ENCODE data around the gene CDK8. TPM values are rescaled to one million over a fixed set of nuclear protein-coding genes. Genes with fewer than 3 reads are reported as not detected.
A peak's percentile ranks its signal among the peaks of the same experiment; 100 is the strongest.

CDK8 gene
- total and polyA plus RNA-seq, 9 of the 15 experiments (the other 6 are each of a cell fraction or from before 2014, with no cell fraction given): 11.3 to 33.7 (median 20.3) TPM

- WGBS (ENCODE audit: insufficient coverage, low coverage, missing lambda C conversion rate): under 1% methylated on average over 39 of the region's 67 CpGs
- peaks cover 37% of the 10 kb centered on the region for H3K36me3 ChIP-seq (ENCODE audit: control insufficient read depth, insufficient read depth, low read length)
- H3K79me2 ChIP-seq (ENCODE audit: control insufficient read depth, insufficient read depth, low read length): peaks cover 28% of the 10 kb centered on the region
- ChIA-PET CTCF (ENCODE audit: low intra/inter-chr PET ratio) (no interaction called here), POLR2A (interaction anchor here (0.5 to 1.5 kb wide), 9 partner anchors 9 to 155 kb away, joined by 3 to 7 read pairs (median 3); no protein-coding TSS in a partner anchor)
- H4K20me1 ChIP-seq (replicated peaks; ENCODE audit: control insufficient read depth, insufficient read depth, low read length): no peaks in the 10 kb centered on the region
- H3K4me2 ChIP-seq (ENCODE audit: insufficient read depth, low read length): peak within 1 kb of the TSS; percentile 91
- DNase-seq (ENCODE audit: extremely low read depth in 1 of 4, low spot score in 3 of 4) (peak; percentile 93 to 97 (median 95)), FAIRE-seq (peak; percentile 99), ATAC-seq (peak; percentile 98)
- peaks cover 4 to 20% of the 10 kb centered on the region in 2 experiments; a peak in 3 of 5 replicates for H3K4me1 ChIP-seq (replicated peaks in 1 of 2; ENCODE audit: control insufficient read depth in 2 of 2, insufficient read depth in 2 of 2, low read length in 2 of 2)
- H3K27ac ChIP-seq (ENCODE audit: extremely low read depth, low read depth, low read length): peak within 1 kb of the TSS; percentile 91
- intact Hi-C loops (cut with micrococcal nuclease) (loop anchor here (2.0 kb wide), 2 partner anchors 25 to 33 kb away; partner anchors contain the start of gene CDK8), in situ Hi-C loops (cut with MboI) (no loop called here)
- no peaks in the 10 kb centered on the region for H3K27me3 ChIP-seq (ENCODE audit: control insufficient read depth in 2 of 2, insufficient read depth in 2 of 2, low read length in 2 of 2)
- TSS peak; percentile 89 for BruUV-seq (replicated peaks)
- peak within 1 kb of the TSS; percentile 90 to 96 for H3K9ac ChIP-seq (ENCODE audit: insufficient read depth in 1 of 2, low read depth in 2 of 2, low read length in 2 of 2)
- no peaks in the 10 kb centered on the region for H3K9me1 ChIP-seq (ENCODE audit: control insufficient read depth, insufficient read depth, low read length)
- H2AFZ ChIP-seq (ENCODE audit: low read depth, low read length): peak within 1 kb of the TSS; percentile 97
- no peaks in the 10 kb centered on the region for H3K9me3 ChIP-seq (replicated peaks; ENCODE audit: control insufficient read depth, insufficient read depth, low read depth, low read length)
- peak within 1 kb of the TSS; percentile 73 for H3K4me3 ChIP-seq
- TF ChIP-seq EP300 (IDR thresholded peaks at IDR 0.05; ENCODE audit: low read length) (peak; percentile 30; the same call in 1 of the 2 replicates), SIN3B (IDR thresholded peaks at IDR 0.05; ENCODE audit: low read depth) (peak; percentile 74; the same call in 1 of the 2 replicates), SNRNP70 (optimal IDR thresholded peaks at IDR 0.05; ENCODE audit: low read depth, low read length) (no peak), RBM25 (IDR thresholded peaks at IDR 0.05; ENCODE audit: low read depth, low read length, severe bottlenecking) (peak; percentile 93), KHSRP (IDR thresholded peaks at IDR 0.05) (no peak), POLR2H (tag; IDR thresholded peaks at IDR 0.05; ENCODE audit: low read depth) (peak; percentile 55; the same call in 1 of the 2 replicates), CTBP1 (IDR thresholded peaks at IDR 0.05; ENCODE audit: borderline replicate concordance) (peak; percentile 44; the same call in 1 of the 2 replicates), ZNF140 (CRISPR knock-in tag; IDR thresholded peaks at IDR 0.05) (no peak), JUNB (CRISPR knock-in tag; conservative IDR thresholded peaks at IDR 0.05) (no peak; the same call in 1 of the 2 replicates), GABPA (tag; conservative IDR thresholded peaks at IDR 0.05; ENCODE audit: low read depth) (peak; percentile 91), NCOR1 (IDR thresholded peaks at IDR 0.05) (no peak), XRCC5 (IDR thresholded peaks at IDR 0.05; ENCODE audit: low read depth, low read length) (peak; percentile 88), NFYB (IDR thresholded peaks at IDR 0.05; ENCODE audit: extremely low read depth, insufficient read length) (peak; percentile 100), ZNF23 (CRISPR knock-in tag; IDR thresholded peaks at IDR 0.05) (no peak)
- TF ChIP-seq, protein P1, sequence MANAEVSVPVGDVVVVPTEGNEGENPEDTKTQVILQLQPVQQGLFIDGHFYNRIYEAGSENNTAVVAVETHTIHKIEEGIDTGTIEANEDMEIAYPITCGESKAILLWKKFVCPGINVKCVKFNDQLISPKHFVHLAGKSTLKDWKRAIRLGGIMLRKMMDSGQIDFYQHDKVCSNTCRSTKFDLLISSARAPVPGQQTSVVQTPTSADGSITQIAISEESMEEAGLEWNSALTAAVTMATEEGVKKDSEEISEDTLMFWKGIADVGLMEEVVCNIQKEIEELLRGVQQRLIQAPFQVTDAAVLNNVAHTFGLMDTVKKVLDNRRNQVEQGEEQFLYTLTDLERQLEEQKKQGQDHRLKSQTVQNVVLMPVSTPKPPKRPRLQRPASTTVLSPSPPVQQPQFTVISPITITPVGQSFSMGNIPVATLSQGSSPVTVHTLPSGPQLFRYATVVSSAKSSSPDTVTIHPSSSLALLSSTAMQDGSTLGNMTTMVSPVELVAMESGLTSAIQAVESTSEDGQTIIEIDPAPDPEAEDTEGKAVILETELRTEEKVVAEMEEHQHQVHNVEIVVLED (CRISPR knock-in tag; IDR thresholded peaks at IDR 0.05): peak; percentile 51
- TF ChIP-seq, protein P2, sequence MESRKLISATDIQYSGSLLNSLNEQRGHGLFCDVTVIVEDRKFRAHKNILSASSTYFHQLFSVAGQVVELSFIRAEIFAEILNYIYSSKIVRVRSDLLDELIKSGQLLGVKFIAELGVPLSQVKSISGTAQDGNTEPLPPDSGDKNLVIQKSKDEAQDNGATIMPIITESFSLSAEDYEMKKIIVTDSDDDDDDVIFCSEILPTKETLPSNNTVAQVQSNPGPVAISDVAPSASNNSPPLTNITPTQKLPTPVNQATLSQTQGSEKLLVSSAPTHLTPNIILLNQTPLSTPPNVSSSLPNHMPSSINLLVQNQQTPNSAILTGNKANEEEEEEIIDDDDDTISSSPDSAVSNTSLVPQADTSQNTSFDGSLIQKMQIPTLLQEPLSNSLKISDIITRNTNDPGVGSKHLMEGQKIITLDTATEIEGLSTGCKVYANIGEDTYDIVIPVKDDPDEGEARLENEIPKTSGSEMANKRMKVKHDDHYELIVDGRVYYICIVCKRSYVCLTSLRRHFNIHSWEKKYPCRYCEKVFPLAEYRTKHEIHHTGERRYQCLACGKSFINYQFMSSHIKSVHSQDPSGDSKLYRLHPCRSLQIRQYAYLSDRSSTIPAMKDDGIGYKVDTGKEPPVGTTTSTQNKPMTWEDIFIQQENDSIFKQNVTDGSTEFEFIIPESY (CRISPR knock-in tag; IDR thresholded peaks at IDR 0.05): 0 out of 2 replicates have a peak, but pooled peaks have one; percentile 26
- TF ChIP-seq, protein P3, sequence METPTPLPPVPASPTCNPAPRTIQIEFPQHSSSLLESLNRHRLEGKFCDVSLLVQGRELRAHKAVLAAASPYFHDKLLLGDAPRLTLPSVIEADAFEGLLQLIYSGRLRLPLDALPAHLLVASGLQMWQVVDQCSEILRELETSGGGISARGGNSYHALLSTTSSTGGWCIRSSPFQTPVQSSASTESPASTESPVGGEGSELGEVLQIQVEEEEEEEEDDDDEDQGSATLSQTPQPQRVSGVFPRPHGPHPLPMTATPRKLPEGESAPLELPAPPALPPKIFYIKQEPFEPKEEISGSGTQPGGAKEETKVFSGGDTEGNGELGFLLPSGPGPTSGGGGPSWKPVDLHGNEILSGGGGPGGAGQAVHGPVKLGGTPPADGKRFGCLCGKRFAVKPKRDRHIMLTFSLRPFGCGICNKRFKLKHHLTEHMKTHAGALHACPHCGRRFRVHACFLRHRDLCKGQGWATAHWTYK (CRISPR knock-in tag; IDR thresholded peaks at IDR 0.05): peak; percentile 57; the same call in 1 of the 2 replicates
Observed at GRCh38 chr13:26221721-26222519, 32.0 kb upstream of the CDK8 start, which contains the start of gene RNF6. RNF6 (minus strand) TSS chr13:26222314; CDS start chr13:26219649, 2,665 bp downstream.

Measured in K562 (cell line).